ENCODE measurements around the gene FAM107A. TPM values are rescaled to one million over a fixed set of nuclear protein-coding genes. Genes with fewer than 3 reads are reported as not detected.

Gene FAM107A
- total and polyA plus RNA-seq, 2 experiments from 2014 or later = 0.13 to 0.22 TPM

DNA sequence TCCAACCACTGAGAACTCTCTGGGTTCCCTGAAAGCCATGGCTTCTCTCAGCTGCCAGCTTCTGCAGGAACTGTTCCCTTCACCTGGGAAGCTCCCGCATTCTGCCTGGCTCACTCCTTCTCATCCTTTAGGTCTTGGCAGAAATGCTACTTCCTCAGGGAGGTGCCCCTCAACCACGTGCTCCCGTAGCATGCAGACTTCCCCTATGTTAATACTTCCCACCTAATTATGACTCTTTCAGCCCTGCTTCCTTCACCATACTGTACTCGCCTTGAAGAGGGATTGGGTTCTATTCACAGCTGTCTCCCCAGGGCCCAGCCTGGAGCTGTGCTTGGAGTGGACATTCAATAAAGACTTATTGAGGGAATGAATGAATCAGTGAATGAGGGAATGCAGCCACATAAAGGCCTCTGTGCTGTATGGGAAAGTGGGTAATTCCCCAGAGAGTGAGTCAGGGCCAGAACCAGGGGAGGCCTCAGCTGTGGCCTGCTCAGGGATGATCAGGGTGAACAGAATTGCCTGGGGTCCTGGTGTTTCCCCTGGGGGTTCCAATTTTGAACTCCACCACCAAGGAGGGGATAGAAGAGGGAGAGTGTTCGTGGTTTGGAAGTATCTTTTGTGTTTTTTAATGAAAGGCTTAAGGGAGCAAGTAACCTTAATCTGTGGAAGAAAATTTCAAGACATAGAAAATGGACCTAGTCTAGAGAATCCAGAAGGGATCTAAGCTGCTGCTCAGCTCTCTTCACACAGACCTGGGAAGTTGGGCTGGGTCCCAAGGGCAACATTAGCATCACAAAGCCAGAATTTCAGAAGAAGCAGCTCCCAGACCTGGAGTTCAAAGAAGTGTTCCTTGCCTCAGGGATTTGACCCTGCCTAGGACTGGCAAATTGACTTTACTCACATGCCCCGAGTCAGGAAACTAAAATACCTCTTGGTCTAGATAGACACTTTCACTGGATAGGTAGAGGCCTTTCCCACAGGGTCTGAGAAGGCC lies 14.6 kb upstream of the FAM107A start:
- no peak overlapping the region for H2AFZ ChIP-seq
- no peaks in the 10 kb centered on the region for H3K79me2 ChIP-seq (ENCODE audit: insufficient read depth)
- H3K9me2 ChIP-seq (ENCODE audit: insufficient read depth) = no peaks in the 10 kb centered on the region
- no peak overlapping the region for H3K4me2 ChIP-seq (ENCODE audit: unreplicated experiment)
- no peak overlapping the region for H3K9ac ChIP-seq
- TF ChIP-seq EZH2phosphoT487 (IDR thresholded peaks at IDR 0.05; ENCODE audit: insufficient read depth, low read depth) (no peak), EZH2 (IDR thresholded peaks at IDR 0.05; ENCODE audit: insufficient read depth, poor library complexity, severe bottlenecking) (no peak)
- WGBS, 2 experiments (ENCODE audit: low coverage in 1 of 2, low lambda C conversion rate in 2 of 2, missing lambda C conversion rate in 2 of 2) = 56 to 69% methylated on average over 6 of the region's 6 CpGs
- H3K4me3 ChIP-seq = no peak overlapping the region
- H3K36me3 ChIP-seq (ENCODE audit: low read depth) = no peaks in the 10 kb centered on the region
- H4K20me1 ChIP-seq (ENCODE audit: insufficient read depth) = no peaks in the 10 kb centered on the region
- no peaks in the 10 kb centered on the region for H3K9me3 ChIP-seq (ENCODE audit: low read depth)
- peak; percentile 30 for DNase-seq
- H3K27me3 ChIP-seq (replicated peaks; ENCODE audit: insufficient read depth) = peaks cover 7% of the 10 kb centered on the region
- no peaks in the 10 kb centered on the region for H3F3A ChIP-seq (ENCODE audit: insufficient read depth)
- no peak overlapping the region for H3K27ac ChIP-seq
- in situ Hi-C loops (cut with MboI) = no loop called here
- no peaks in the 10 kb centered on the region for H3K4me1 ChIP-seq (ENCODE audit: insufficient read depth)

GRCh38 chr3:58588030-58588614 lies 10.9 kb upstream of the FAM107A start:
- in situ Hi-C loops (cut with MboI) = no loop called here
- H3F3A ChIP-seq (ENCODE audit: insufficient read depth) = no peaks in the 10 kb centered on the region
- H2AFZ ChIP-seq = no peak overlapping the region
- no peak for TF ChIP-seq EZH2phosphoT487 (IDR thresholded peaks at IDR 0.05; ENCODE audit: insufficient read depth, low read depth)
- TF ChIP-seq EZH2 (IDR thresholded peaks at IDR 0.05; ENCODE audit: insufficient read depth, poor library complexity, severe bottlenecking) = no peak
- no peaks in the 10 kb centered on the region for H3K36me3 ChIP-seq (ENCODE audit: low read depth)
- no peaks in the 10 kb centered on the region for H3K79me2 ChIP-seq (ENCODE audit: insufficient read depth)
- 29 to 33% methylated on average over 3 of the region's 3 CpGs for WGBS, 2 experiments (ENCODE audit: low coverage in 1 of 2, low lambda C conversion rate in 2 of 2, missing lambda C conversion rate in 2 of 2)
- no peaks in the 10 kb centered on the region for H4K20me1 ChIP-seq (ENCODE audit: insufficient read depth)
- no peak overlapping the region for H3K4me2 ChIP-seq (ENCODE audit: unreplicated experiment)
- no peaks in the 10 kb centered on the region for H3K9me2 ChIP-seq (ENCODE audit: insufficient read depth)
- H3K9me3 ChIP-seq (ENCODE audit: low read depth) = no peaks in the 10 kb centered on the region
- H3K27ac ChIP-seq = no peak overlapping the region
- H3K9ac ChIP-seq = no peak overlapping the region
- DNase-seq = peak; percentile 51
- no peak overlapping the region for H3K4me3 ChIP-seq
- peaks cover 20% of the 10 kb centered on the region for H3K27me3 ChIP-seq (replicated peaks; ENCODE audit: insufficient read depth)
- peaks cover 3% of the 10 kb centered on the region; the same call in 1 of the 2 replicates for H3K4me1 ChIP-seq (ENCODE audit: insufficient read depth)

GRCh38 chr3:58586776-58587192 lies 9.6 kb upstream of the FAM107A start:
- H3K27me3 ChIP-seq (replicated peaks; ENCODE audit: insufficient read depth) = peaks cover 20% of the 10 kb centered on the region
- H3K79me2 ChIP-seq (ENCODE audit: insufficient read depth) = no peaks in the 10 kb centered on the region
- no peak for DNase-seq
- in situ Hi-C loops (cut with MboI) = no loop called here
- no peaks in the 10 kb centered on the region for H4K20me1 ChIP-seq (ENCODE audit: insufficient read depth)
- no peaks in the 10 kb centered on the region for H3K36me3 ChIP-seq (ENCODE audit: low read depth)
- H3K9me3 ChIP-seq (ENCODE audit: low read depth) = no peaks in the 10 kb centered on the region
- no peaks in the 10 kb centered on the region for H3K9me2 ChIP-seq (ENCODE audit: insufficient read depth)
- no peak overlapping the region for H2AFZ ChIP-seq
- TF ChIP-seq EZH2phosphoT487 (IDR thresholded peaks at IDR 0.05; ENCODE audit: insufficient read depth, low read depth) (no peak), EZH2 (IDR thresholded peaks at IDR 0.05; ENCODE audit: insufficient read depth, poor library complexity, severe bottlenecking) (no peak)
- no peak overlapping the region for H3K4me3 ChIP-seq
- no peaks in the 10 kb centered on the region for H3F3A ChIP-seq (ENCODE audit: insufficient read depth)
- peaks cover 3% of the 10 kb centered on the region; the same call in 1 of the 2 replicates for H3K4me1 ChIP-seq (ENCODE audit: insufficient read depth)
- no peak overlapping the region for H3K27ac ChIP-seq
- no peak overlapping the region for H3K9ac ChIP-seq
- WGBS, 2 experiments (ENCODE audit: low coverage in 1 of 2, low lambda C conversion rate in 2 of 2, missing lambda C conversion rate in 2 of 2) = 8 to 14% methylated on average over 39 to 43 of the region's 44 CpGs
- no peak overlapping the region for H3K4me2 ChIP-seq (ENCODE audit: unreplicated experiment)

DNA sequence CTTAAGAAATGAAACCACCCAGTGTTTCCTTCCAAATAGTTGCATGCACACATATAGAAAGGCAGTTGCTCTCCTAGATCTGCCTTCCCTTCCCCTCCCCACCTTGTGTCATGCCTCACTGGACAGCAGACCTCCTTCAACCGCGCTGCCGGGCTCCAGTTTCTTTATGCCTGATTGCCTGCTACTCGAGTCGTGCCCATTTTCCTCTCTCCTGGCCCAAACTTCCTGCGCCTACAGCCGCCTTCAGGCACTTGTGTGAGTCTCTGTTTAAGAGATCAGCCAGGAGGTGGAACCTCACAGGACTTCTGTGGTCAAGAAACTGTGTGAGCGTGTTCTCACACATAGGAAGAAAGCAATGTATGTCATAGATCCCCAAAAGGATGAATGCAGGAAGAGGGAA lies 8.8 kb upstream of the FAM107A start:
- peak overlapping the region; percentile 92 for H2AFZ ChIP-seq
- H3F3A ChIP-seq (ENCODE audit: insufficient read depth) = no peaks in the 10 kb centered on the region
- DNase-seq = peak; percentile 40
- peak overlapping the region; percentile 92 for H3K4me2 ChIP-seq (ENCODE audit: unreplicated experiment)
- no peaks in the 10 kb centered on the region for H3K9me3 ChIP-seq (ENCODE audit: low read depth)
- H3K9me2 ChIP-seq (ENCODE audit: insufficient read depth) = no peaks in the 10 kb centered on the region
- H3K79me2 ChIP-seq (ENCODE audit: insufficient read depth) = no peaks in the 10 kb centered on the region
- no peaks in the 10 kb centered on the region for H4K20me1 ChIP-seq (ENCODE audit: insufficient read depth)
- H3K27ac ChIP-seq = no peak overlapping the region
- H3K36me3 ChIP-seq (ENCODE audit: low read depth) = no peaks in the 10 kb centered on the region
- H3K9ac ChIP-seq = no peak overlapping the region
- peaks cover 3% of the 10 kb centered on the region; the same call in 1 of the 2 replicates for H3K4me1 ChIP-seq (ENCODE audit: insufficient read depth)
- in situ Hi-C loops (cut with MboI) = no loop called here
- peaks cover 20% of the 10 kb centered on the region for H3K27me3 ChIP-seq (replicated peaks; ENCODE audit: insufficient read depth)
- WGBS, 2 experiments (ENCODE audit: low coverage in 1 of 2, low lambda C conversion rate in 2 of 2, missing lambda C conversion rate in 2 of 2) = 19 to 21% methylated on average over 8 of the region's 8 CpGs
- TF ChIP-seq EZH2phosphoT487 (IDR thresholded peaks at IDR 0.05; ENCODE audit: insufficient read depth, low read depth) = no peak
- TF ChIP-seq EZH2 (IDR thresholded peaks at IDR 0.05; ENCODE audit: insufficient read depth, poor library complexity, severe bottlenecking) = peak; percentile 41
- peak overlapping the region; percentile 84 for H3K4me3 ChIP-seq

All from GM23248 (cell line).